ENCODE measurements around the gene TYMS.
A peak's percentile ranks its signal among the peaks of the same experiment; 100 is the strongest.
"Not testable (repeated sequence)": the region's sequence is repeated elsewhere in the genome, so short reads cannot be mapped to it uniquely, and the experiment has no call there.

Gene TYMS

DNA sequence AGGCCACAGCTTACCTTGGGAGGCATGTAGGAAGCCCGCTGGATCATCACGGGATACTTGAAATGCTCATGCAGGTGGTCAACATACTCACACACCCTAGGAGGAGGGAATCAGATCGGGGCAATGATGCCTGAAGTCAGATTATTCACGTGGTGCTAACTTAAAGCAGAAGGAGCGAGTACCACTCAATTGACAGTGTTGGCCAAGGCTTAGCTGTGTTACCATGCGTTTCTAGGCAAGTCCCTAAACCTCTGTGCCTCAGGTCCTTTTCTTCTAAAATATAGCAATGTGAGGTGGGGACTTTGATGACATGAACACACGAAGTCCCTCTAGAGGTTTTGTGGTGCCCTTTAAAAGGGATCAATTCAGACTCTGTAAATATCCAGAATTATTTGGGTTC, 17.9 kb downstream of the TYMS start:
- Histone ChIP-seq H3K27ac (no peak overlapping the region), H3K4me3 (no peak overlapping the region)

DNA sequence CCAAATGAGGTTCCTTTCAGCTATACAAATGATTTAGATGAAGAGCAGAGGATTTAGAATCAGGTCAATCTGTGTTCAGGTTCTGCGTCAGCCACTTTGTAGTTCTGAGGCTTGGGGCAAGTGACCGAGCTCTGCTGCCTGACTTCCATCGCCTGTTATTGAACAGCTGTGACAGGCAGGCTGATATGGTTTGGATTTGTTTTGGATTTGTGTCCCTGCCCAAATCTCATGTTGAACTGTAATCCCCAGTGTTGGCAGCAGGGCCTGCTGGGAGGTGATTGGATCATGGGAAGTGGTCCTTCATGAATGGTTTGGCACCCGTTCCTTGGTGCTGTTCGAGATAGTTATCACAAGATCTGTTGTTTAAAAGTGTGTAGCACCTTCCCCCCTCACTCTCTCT, 18.6 kb downstream of the TYMS start:
- Histone ChIP-seq H3K27ac (no peak overlapping the region), H3K4me3 (no peak overlapping the region)

DNA sequence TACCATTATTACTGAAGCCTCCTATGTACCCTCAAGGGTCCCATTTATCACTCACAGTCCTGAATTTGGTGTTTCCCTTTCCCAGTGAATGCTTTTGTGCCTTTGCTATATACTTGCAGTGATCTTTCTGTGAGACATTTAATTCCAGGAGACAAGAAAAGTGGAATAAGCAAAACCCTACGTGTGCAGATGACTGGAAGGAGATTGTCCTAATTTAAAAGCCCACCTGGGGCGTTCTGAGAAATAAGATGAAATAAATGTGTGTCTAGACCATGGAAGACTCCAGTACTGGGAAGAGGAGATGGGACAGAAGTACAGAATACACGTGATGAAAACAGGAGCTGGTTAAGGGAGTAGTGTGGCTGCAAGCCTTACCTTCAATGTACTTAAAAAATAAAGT, 19.3 kb downstream of the TYMS start:
- Histone ChIP-seq H3K27ac (no peak overlapping the region), H3K4me3 (no peak overlapping the region)

DNA sequence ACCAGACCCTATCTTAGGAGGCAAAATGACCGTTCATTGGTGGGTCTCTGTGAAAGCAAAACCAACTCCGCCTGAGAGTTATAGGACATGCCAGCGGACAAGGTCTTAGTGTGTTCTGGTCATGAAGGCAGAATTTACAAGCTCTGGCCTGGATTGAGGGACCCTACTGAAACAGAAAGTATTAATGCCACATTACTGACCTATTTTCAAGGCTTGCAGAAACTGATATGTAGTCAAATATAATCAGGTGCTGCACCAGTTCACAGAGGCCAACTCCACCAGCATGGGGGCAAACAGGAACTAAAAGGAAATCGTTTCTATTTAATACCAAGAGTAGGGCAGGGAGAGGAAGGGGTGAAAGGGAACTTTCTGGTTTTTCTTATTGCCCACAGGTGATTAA, 19.7 kb downstream of the TYMS start:
- H3K4me3 ChIP-seq = no peak overlapping the region
- no peak overlapping the region for H3K27ac ChIP-seq

DNA sequence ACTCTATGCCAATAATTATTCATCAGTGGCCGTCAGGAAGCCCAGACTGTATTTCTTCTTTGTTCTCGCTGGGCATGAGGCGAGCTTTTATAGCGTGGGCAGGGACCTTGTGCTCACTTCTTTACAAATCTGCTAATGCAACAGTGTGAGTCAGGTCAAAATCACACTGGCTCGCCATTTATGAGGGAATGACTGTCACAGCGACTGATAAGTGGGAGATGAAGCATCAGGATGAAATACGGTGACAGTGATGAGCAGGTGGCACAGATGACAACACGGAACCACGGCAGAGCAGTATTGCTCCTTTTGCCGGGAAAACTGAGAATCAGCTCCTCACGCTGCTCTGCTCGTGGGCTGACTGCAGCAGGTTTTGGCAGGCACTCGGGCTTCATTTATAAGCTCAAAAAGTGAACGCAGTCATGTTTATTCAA, 20.5 kb downstream of the TYMS start:
- Histone ChIP-seq H3K4me3 (no peak overlapping the region), H3K27ac (no peak overlapping the region)

DNA sequence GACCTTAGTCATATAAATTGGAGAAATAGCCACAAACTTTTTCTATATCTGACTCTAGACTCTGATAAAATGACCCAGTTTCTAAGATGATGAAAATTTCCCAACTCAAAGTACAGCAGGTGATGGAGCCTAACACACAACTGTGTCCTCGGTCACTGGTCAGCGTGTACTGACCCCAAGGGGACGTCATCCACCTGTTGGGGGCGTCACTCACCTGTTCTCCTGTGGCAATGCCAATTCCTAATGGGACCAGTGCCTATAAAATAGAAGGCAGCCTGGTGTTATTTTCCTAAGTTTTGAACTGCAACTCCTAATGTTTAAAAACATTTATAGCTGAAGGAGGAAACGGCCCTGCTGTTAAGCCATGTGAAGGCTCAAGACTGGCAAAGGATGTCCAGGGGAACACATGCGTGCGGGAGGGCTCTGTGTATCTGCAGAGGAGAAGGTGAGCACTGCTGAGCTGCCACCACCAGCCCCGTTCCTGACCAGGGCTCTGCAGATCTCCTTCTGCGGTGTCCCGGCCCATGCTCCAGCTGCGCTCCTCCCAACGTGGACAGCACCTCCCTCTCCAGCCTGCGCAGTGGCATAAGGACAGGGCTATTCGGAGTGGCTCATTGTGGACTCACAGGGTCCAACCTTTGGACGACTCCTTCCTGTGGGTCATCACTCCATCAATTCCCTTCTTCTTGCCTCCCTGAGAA, 21.2 kb downstream of the TYMS start:
- Histone ChIP-seq H3K4me3 (no peak overlapping the region), H3K27ac (no peak overlapping the region)

DNA sequence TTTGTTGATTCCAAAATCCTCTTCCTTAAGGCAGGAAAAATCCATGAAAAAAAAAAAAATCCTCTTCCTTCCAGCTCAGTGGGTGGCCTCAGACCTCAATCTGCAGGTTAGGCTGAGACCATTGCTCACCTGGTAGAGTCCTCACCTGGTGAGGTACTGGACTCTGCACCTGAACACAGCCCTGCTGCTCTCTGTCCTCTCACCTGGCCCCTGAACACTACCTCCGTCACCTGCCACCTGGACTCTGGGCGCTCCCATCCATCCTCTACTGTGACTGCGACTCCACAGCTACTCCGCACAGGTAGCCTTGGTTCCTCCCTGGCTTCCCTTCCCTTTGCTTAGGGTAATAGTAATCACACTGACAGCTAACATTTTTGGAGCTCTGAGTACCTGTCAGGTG, 22.1 kb downstream of the TYMS start:
- H3K27ac ChIP-seq = no peak overlapping the region
- H3K4me3 ChIP-seq = no peak overlapping the region

DNA sequence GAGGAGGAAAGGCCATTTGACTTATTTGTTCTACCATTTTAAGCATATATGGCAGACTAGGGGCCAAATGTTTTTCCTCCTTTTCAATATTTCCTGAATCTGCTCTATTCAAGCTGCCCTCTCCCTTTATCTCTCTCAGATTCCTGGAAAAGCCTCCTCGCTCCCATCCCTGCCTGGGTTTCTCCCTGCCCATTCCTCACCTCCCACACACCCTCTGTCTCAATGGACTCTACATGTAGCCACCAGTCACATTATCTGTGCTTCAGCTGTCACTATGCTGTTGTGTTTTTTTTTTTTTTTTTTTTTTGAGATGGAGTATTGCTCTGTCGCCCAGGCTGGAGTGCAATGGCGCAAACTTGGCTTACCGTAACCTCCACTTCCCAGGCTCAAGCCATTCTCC, 22.9 kb downstream of the TYMS start:
- H3K4me3 ChIP-seq = no peak overlapping the region
- no peak overlapping the region for H3K27ac ChIP-seq

DNA sequence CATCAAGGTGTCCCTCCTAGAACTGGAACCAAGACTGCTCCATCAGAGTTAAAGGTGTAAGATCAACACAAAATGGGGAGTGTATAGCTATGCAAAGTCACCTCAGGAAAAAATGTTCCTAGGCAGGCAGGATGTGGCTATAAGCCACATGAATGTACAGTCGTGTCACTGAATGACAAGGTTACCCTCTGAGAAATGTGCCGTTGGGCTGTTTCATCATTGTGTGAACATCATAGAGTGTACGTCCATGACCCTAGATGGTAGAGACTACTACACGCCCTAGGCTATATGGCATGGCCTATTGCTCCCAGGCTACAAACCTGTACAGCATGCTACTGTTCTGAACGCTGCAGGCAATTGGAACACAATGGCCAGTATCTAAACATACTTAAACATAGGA, 24.5 kb downstream of the TYMS start:
- H3K4me3 ChIP-seq = no peak overlapping the region
- H3K27ac ChIP-seq = peak overlapping the region in 1 of 21 experiments; percentile 29

DNA sequence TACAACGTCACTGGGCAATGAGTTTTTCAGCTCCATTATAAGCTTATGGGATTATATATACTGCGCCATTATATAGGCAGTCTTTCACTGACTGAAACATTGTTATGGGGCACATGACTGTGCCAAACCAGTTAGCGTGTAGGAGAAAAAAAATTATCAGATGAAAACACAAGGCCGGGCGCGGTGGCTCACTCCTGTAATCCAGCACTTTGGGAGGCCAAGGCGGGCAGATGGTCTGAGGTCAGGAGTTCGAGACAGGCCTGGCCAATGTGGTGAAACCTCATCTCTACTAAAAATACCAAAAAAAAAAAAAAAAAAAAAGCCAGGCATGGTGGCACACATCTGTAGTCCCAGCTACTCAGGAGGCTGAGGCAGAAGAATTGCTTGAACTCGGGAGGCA, 25.0 kb downstream of the TYMS start:
- not testable (repeated sequence) for H3K4me3 ChIP-seq, H3K27ac ChIP-seq

DNA sequence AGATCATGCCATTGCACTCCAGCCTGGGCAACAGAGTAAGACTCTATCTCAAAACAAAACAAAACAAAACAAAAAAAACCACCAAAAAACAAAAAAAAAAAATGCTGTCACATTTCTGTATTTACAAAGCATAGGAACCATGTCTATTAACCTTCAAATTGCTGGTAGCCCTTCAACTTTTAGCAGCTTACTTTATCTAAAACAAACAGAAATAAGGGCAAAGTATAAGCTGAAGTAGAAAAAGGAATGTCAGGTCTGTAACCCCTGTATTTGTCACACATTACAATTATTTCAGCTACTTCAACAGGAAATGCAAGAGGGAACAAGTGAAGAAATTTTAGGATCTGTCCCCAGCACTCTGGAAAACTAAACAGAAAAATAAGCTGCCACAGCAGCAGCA, 25.4 kb downstream of the TYMS start:
- H3K4me3 ChIP-seq = no peak overlapping the region
- no peak overlapping the region for H3K27ac ChIP-seq

DNA sequence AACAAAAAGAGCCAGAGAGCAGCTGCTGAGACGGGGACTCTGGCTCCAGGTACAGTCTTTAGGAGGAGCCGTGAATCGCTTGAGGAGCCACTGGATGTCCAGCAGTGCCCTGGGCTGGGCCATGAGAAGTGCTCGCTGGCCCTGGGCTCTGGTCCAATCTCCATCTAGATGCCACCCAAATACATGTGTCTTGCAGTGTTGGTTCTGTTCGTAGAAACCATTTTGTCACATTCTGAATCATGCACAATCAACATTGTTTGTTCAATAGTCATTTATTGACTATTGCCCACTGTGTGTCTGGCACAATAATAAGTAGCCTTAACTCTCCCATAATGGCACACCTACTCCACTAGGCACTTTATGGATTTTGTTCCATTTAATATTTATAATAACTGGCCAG, 26.1 kb downstream of the TYMS start:
- no peak overlapping the region for H3K4me3 ChIP-seq
- no peak overlapping the region for H3K27ac ChIP-seq

DNA sequence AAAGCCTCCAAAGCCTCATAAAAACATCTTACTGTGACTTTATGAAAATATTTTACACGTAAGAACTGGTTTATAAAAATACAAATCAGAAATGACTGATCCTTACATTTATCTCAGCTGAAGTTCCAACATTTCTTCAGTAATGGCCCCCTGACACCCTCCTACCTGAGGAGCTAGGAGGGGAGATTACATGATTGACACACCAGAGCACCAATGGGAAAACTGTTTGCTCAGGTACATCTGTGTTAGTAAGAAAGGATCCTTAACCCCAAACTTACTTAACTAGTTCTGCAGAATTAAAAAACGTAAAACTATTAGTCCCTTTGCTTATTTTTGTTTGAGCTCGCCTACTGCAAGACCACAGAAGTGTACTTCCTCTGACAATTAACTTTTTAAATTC, 28.0 kb downstream of the TYMS start:
- Histone ChIP-seq H3K4me3 (no peak overlapping the region), H3K27ac (no peak overlapping the region)

DNA sequence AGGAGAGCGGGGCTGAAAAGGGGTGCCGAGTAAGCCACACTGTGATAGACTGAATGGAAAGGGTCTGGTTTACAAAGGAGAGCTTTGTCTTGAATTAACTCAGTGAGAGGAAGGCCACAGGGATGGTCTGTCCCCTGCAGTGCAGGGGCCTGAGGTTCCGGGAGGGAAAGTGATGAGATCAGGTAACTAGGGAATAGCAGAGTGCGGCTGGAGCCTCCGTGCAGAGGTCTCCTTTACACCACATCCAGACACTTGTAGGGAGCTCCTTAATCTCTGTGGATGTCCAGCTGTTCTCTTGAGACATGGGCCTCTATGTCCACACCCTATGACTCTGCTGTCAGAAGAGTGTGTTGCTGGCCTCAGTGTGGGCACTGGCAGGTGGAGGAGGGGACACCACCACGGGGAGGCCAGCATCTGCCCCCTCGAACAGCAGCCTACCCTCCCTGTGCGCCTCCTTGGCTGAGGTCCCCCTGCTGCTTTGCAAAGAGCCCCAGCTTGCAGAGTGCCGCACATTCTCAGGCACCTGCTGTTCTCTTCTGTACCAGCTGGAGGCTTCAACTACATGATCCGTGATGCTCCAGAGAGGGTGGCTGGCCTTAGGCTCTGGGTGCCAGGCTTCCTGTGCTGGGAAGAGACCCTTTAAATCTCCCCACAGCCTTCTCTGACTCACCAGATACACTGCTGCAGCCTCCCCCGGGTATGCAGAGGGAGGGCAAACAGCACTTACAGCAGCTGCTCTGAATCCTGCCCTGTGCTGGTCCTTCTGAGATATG, 29.1 kb downstream of the TYMS start:
- Histone ChIP-seq H3K27ac (no peak overlapping the region), H3K4me3 (no peak overlapping the region)

DNA sequence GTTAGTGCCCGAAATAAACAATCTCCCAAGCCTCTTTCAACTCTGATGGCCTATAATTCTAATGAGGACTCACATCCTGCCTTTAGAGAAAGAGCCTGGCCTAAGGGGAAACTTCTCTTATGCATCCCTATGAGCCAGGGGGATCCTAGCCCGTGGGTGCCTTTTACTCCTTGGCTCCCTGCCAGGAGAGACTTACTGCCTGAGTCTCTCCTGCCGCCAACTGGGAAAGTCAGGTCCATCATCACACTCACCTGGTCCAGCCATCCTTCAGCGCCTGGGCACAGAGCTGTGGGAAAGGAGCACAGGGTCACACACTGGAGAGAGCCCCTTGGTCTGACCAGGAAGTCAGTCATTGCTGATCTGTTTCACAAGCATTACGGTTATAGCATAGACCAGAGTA, 30.9 kb downstream of the TYMS start:
- Histone ChIP-seq H3K4me3 (no peak overlapping the region), H3K27ac (no peak overlapping the region)

DNA sequence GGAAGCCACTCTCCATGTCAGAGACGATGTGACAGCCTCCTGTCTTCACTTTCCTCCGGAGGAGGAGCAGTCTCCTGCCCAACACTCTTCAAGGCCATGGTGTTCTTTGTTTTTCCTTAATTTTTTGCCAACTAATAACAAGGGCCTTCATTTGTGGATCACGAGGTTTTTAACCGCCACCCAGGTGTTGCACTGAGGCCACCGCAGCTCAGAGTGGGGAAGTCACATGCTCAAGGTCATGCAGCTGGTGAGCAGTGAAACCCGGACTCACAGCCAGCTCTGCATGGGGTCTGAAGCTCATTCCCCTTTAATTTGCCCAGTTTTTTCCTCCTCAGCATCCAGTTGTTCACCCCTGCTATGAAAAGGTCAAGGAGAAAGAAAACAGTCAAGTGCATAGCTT, 35.4 kb downstream of the TYMS start:
- Histone ChIP-seq H3K4me3 (no peak overlapping the region), H3K27ac (no peak overlapping the region)

DNA sequence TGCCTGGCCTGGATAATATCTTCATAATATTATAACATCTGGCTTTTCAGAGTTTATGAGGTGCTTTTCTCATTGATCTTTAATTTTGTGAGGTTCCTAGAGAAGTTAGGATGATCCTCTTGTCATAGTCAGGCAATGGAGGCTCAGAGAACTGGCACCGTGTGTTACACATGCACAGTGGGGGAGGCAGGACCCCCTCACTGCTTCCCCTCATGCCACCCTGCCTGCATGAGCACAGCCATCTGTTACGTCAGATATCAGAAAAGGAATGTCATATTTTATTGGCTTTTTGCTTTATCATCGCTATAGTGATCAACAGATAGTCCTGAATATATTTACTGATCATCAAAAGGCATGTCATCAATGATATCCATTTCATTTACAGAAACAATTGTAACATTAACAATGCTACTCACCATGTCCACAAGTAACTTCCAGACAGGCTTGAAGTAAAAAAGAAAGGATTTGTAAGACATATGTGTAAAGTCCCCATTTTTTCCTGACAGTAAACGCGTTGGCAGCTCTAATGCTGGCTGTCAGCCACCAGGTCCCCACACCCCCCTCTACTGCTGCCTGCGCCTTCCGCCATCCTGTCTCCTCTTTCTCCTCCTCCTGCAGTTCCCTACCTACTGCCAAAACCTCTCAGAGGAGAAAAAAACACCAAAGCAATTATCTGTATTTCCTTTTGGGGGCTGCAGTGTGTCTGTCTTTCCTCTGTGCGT, 36.2 kb downstream of the TYMS start:
- H3K27ac ChIP-seq = no peak overlapping the region

DNA sequence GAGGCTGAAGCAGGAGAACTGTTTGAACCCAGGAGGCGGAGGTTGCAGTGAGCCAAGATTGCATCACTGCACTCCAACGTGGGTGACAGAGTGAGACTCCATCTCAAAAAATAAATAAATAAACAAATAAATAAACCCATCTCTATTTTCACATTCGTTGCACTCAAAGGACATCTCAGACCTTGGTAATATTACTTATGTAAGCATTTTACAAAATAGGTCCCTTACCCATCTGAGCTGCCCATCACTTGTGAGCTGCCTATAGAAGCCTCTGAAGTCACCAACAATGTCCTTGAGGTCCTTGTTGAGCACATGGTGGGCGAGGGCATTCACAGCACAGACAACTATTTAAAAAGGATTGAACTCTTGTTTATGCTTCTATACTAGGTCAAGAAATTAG, 39.6 kb downstream of the TYMS start:
- no peak overlapping the region for H3K4me3 ChIP-seq
- H3K27ac ChIP-seq = no peak overlapping the region

More for the DNA sequence above, 36.2 kb downstream of the TYMS start:
- H3K4me3 ChIP-seq = no peak overlapping the region

DNA sequence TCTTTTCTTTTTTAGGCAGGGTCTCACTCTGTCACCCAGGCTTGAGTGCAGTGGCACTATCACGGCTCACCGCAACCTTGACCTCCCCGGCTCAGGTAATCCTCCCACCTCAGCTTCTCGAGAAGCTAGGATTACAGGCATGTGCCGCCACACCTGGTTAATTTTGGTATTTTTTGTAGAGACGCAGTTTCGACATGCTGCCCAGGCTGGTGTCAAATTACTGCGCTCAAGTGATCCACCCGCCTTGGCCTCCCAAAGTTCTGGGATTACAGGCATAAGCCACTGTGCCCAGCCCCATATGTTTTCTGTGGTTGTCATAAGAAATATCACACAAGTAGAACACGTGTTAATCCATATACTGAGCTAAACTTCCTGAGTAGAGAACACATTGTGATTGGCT, 40.3 kb downstream of the TYMS start:
- no peak overlapping the region for H3K4me3 ChIP-seq
- H3K27ac ChIP-seq = no peak overlapping the region

DNA sequence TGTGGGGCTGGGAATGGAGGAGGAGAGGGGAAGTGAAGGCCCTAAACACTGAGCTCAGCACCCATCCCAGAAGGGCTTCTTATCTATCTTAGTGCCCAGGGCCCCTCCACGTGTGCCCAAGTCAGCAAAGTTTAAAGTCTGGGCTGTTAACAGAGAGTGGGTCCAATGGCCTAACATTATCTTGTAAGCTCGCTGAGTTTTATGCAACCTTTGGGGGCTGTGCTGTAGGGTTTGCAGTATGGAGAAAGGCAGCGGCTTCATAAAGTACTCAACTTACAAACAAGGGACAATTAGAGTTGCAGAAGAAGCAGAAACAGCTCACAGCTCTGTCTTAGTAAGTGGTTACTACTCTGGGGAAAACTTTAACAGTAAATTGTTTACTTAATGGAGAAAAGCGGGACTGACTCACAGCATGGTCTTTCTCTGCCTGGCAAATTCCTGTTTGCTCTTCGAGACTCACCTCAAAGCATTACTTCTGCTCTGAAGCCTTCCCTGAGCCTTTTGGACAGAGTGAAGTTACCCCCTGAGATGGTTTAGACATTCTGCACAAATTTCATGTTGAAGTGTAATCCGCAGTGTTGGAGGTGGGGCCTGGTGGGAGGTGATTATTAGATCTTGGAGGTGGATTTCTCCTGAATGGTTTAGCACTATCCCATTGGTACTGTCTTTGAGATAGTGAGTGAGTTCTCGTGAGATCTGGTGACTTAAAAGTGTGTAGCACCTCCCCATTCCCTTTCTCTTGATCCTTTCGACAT, 45.9 kb downstream of the TYMS start:
- Histone ChIP-seq H3K27ac (peak overlapping the region in 10 of 21 experiments; percentile 3 to 62 (median 25)), H3K4me3 (no peak overlapping the region)

Measured in skin epidermis (tissue), 12 donors.